OCI-LY3 (cell line): ENCODE measurements around the gene MKLN1.

Source experiments
- H2AFZ ChIP-seq: fragments of 200-600, 300-600 bp; shearing (Covaris generic); 2 replicates; pipeline ENCODE4 v1.6.0; 2014; ENCODE audit warnings: antibody characterized with exemption, low read depth, low read length
- H3K27ac ChIP-seq: fragments of 200-600, 300-600 bp; sonication (generic); 2 replicates; pipeline ENCODE4 v1.5.1; 2014; ENCODE audit warnings: mild to moderate bottlenecking, low read length, moderate library complexity, mixed read lengths
- H3K27me3 ChIP-seq: fragments of 200-600, 300-600 bp; sonication (generic); 2 replicates; pipeline ENCODE4 v1.6.1; 2014; ENCODE audit warnings: low read depth, low read length, mixed read lengths
- H3K36me3 ChIP-seq: fragments of 200-600, 300-600 bp; sonication (generic); replicated peaks from 2 replicates; pipeline ENCODE3; 2014; ENCODE audit warnings: low read depth, low read length, mixed read lengths
- H3K4me1 ChIP-seq: fragments of 300-600, 200-600 bp; sonication (generic); 2 replicates; pipeline ENCODE4 v1.6.1; 2014; ENCODE audit warnings: low read length, mixed read lengths
- H3K4me2 ChIP-seq: fragments of 200-600, 300-600 bp; sonication (generic); 2 replicates; pipeline ENCODE4 v1.6.1; 2014; ENCODE audit warnings: low read length, mixed read lengths
- H3K4me3 ChIP-seq: fragments of 300-600, 200-600 bp; sonication (generic); 2 replicates; pipeline ENCODE4 v1.5.1; 2014; ENCODE audit warnings: antibody characterized with exemption, mild to moderate bottlenecking, low read length, moderate library complexity
- H3K79me2 ChIP-seq: fragments of 300-600, 200-600 bp; shearing (Covaris generic); 2 replicates; pipeline ENCODE4 v1.6.1; 2014; ENCODE audit warnings: mild to moderate bottlenecking, low read length, mixed read lengths
- H3K9ac ChIP-seq: fragments of 300-600, 200-600 bp; shearing (Covaris generic); 2 replicates; pipeline ENCODE4 v1.6.0; 2014; ENCODE audit warnings: mild to moderate bottlenecking, low read length, moderate library complexity
- H3K9me3 ChIP-seq: fragments of 200-600, 300-600 bp; shearing (Covaris generic); 2 replicates; pipeline ENCODE4 v1.6.1; 2014; ENCODE audit warnings: low read length, mixed read lengths; ENCODE audit not compliant: insufficient read depth
- H4K20me1 ChIP-seq: fragments of 200-600, 300-600 bp; sonication (generic); 2 replicates; pipeline ENCODE4 v1.6.1; 2016; ENCODE audit warnings: low read length, mixed read lengths; ENCODE audit not compliant: insufficient read depth
- CTCF ChIP-seq: fragments of 200-600, 300-600 bp; sonication (generic); IDR thresholded peaks from 2 replicates; pipeline ENCODE4 v1.5.1; 2014; ENCODE audit warnings: antibody characterized with exemption, low read length, low read depth
- EZH2phosphoT487 ChIP-seq: fragments of 200-600 bp; shearing (Covaris generic); IDR thresholded peaks from 2 replicates; pipeline ENCODE4 v1.6.1; 2018; ENCODE audit warnings: antibody characterized with exemption, mixed run types, low read depth

Gene MKLN1

GRCh38 chr7:131381069-131381838 is 53.6 kb downstream of the MKLN1 start:
- Histone ChIP-seq H3K27me3 (no peaks in the 10 kb centered on the region), H3K4me1 (peaks cover 9% of the 10 kb centered on the region), H4K20me1 (peaks cover 7% of the 10 kb centered on the region; the same call in 1 of the 2 replicates), H3K4me3 (no peak overlapping the region), H2AFZ (no peak overlapping the region), H3K4me2 (no peak overlapping the region), H3K79me2 (peaks cover 2% of the 10 kb centered on the region; the same call in 1 of the 2 replicates), H3K27ac (no peak overlapping the region), H3K9ac (no peak overlapping the region), H3K36me3 (peaks cover 4% of the 10 kb centered on the region), H3K9me3 (no peaks in the 10 kb centered on the region)
- TF ChIP-seq CTCF (no peak), EZH2phosphoT487 (no peak)

- Histone ChIP-seq H2AFZ (no peak overlapping the region), H3K27ac (no peak overlapping the region), H3K9me3 (no peaks in the 10 kb centered on the region), H3K4me3 (no peak overlapping the region), H3K79me2 (peaks cover 8% of the 10 kb centered on the region; the same call in 1 of the 2 replicates), H3K4me1 (peaks cover 8% of the 10 kb centered on the region), H3K36me3 (no peaks in the 10 kb centered on the region), H3K27me3 (no peaks in the 10 kb centered on the region), H4K20me1 (peaks cover 7% of the 10 kb centered on the region; the same call in 1 of the 2 replicates), H3K4me2 (no peak overlapping the region), H3K9ac (no peak overlapping the region)
- TF ChIP-seq CTCF = no peak
- no peak for TF ChIP-seq EZH2phosphoT487
Measured at GRCh38 chr7:131383417-131384285, 56.0 kb downstream of the MKLN1 start.

DNA sequence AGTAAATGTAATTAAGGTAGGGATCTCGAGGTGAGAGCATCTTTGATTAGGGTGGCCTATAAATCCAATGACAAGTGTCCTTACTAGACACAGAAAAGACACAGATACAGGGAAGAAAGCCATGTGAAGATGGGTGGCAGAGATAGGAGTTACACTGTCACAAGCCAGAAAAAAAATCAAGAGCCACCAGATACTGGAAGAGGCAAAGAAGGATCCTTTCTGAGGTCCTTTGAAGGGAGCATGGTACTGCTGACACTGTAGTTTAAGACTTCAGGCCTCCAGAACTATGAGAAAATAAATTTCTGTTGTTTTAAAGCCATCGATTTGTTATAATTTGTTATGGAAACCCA is 56.6 kb downstream of the MKLN1 start:
- Histone ChIP-seq H3K4me1 (peaks cover 3% of the 10 kb centered on the region; the same call in 1 of the 2 replicates), H2AFZ (no peak overlapping the region), H3K9me3 (no peaks in the 10 kb centered on the region), H3K27me3 (no peaks in the 10 kb centered on the region), H3K79me2 (peaks cover 8% of the 10 kb centered on the region; the same call in 1 of the 2 replicates), H3K9ac (no peak overlapping the region), H3K27ac (no peak overlapping the region), H3K4me3 (no peak overlapping the region), H3K4me2 (no peak overlapping the region), H3K36me3 (no peaks in the 10 kb centered on the region), H4K20me1 (peaks cover 7% of the 10 kb centered on the region; the same call in 1 of the 2 replicates)
- TF ChIP-seq EZH2phosphoT487 = no peak
- no peak for TF ChIP-seq CTCF
